ENCODE results near the gene TPPP2. TPM values are rescaled to one million over a fixed set of nuclear protein-coding genes. Genes with fewer than 3 reads are reported as not detected.
"Not testable (repeated sequence)": the region's sequence is repeated elsewhere in the genome, so short reads cannot be mapped to it uniquely, and the experiment has no call there.

TPPP2 gene
- polyA plus RNA-seq, 4 donors, result 1.9 to 4.8 (median 3.7) TPM

GRCh38 chr14:21036751-21037150, 6.7 kb downstream of the TPPP2 start:
- no peak for DNase-seq (ENCODE audit: low read depth in 4 of 4, low spot score in 3 of 4)

GRCh38 chr14:21037156-21037555, 7.1 kb downstream of the TPPP2 start:
- DNase-seq (ENCODE audit: low read depth in 4 of 4, low spot score in 3 of 4), result no peak

GRCh38 chr14:21038441-21039422, 8.7 kb downstream of the TPPP2 start:
- DNase-seq (ENCODE audit: low read depth in 4 of 4, low spot score in 3 of 4), result no peak

GRCh38 chr14:21039585-21040369, 9.8 kb downstream of the TPPP2 start:
- DNase-seq (ENCODE audit: low read depth in 4 of 4, low spot score in 3 of 4), result peak in 3 of 4 donors; percentile 55 to 66 (median 65)

GRCh38 chr14:21040370-21040925, 10.4 kb downstream of the TPPP2 start:
- no peak for DNase-seq (ENCODE audit: low read depth in 4 of 4, low spot score in 3 of 4)

GRCh38 chr14:21040941-21041340, 10.9 kb downstream of the TPPP2 start:
- DNase-seq (ENCODE audit: low read depth in 4 of 4, low spot score in 3 of 4), result not testable (repeated sequence)

- DNase-seq (ENCODE audit: low read depth in 4 of 4, low spot score in 3 of 4), result no peak
These were observed 11.8 kb downstream of the TPPP2 start, which contains the start of gene RNASE7 for GRCh38 chr14:21041676-21042433. TSS of gene RNASE7 (plus strand) at chr14:21042362. CDS start at chr14:21042993, 631 bp downstream.

- no peak for DNase-seq (ENCODE audit: low read depth in 4 of 4, low spot score in 3 of 4)
These were observed 12.9 kb downstream of the TPPP2 start for GRCh38 chr14:21042918-21043317.

GRCh38 chr14:21043387-21043973, 13.5 kb downstream of the TPPP2 start:
- DNase-seq (ENCODE audit: low read depth in 4 of 4, low spot score in 3 of 4), result no peak

- no peak for DNase-seq (ENCODE audit: low read depth in 4 of 4, low spot score in 3 of 4)
These were observed 14.1 kb downstream of the TPPP2 start for GRCh38 chr14:21043974-21044618.

GRCh38 chr14:21047378-21047781, 17.4 kb downstream of the TPPP2 start:
- DNase-seq (ENCODE audit: low read depth in 4 of 4, low spot score in 3 of 4), result no peak

- DNase-seq (ENCODE audit: low read depth in 4 of 4, low spot score in 3 of 4), result no peak
These were observed 18.6 kb downstream of the TPPP2 start for GRCh38 chr14:21048638-21049037.

GRCh38 chr14:21049271-21049673, 19.3 kb downstream of the TPPP2 start:
- no peak for DNase-seq (ENCODE audit: low read depth in 4 of 4, low spot score in 3 of 4)

- DNase-seq (ENCODE audit: low read depth in 4 of 4, low spot score in 3 of 4), result no peak
These were observed 20.6 kb downstream of the TPPP2 start for GRCh38 chr14:21050597-21050996.

- no peak for DNase-seq (ENCODE audit: low read depth in 4 of 4, low spot score in 3 of 4)
These were observed 23.4 kb downstream of the TPPP2 start for GRCh38 chr14:21053184-21054122.

GRCh38 chr14:21054123-21054767, 24.2 kb downstream of the TPPP2 start:
- no peak for DNase-seq (ENCODE audit: low read depth in 4 of 4, low spot score in 3 of 4)

GRCh38 chr14:21054768-21055145, 24.7 kb downstream of the TPPP2 start:
- DNase-seq (ENCODE audit: low read depth in 4 of 4, low spot score in 3 of 4), result no peak
